ENCODE measurements around the gene ATP6V0C.

DNA sequence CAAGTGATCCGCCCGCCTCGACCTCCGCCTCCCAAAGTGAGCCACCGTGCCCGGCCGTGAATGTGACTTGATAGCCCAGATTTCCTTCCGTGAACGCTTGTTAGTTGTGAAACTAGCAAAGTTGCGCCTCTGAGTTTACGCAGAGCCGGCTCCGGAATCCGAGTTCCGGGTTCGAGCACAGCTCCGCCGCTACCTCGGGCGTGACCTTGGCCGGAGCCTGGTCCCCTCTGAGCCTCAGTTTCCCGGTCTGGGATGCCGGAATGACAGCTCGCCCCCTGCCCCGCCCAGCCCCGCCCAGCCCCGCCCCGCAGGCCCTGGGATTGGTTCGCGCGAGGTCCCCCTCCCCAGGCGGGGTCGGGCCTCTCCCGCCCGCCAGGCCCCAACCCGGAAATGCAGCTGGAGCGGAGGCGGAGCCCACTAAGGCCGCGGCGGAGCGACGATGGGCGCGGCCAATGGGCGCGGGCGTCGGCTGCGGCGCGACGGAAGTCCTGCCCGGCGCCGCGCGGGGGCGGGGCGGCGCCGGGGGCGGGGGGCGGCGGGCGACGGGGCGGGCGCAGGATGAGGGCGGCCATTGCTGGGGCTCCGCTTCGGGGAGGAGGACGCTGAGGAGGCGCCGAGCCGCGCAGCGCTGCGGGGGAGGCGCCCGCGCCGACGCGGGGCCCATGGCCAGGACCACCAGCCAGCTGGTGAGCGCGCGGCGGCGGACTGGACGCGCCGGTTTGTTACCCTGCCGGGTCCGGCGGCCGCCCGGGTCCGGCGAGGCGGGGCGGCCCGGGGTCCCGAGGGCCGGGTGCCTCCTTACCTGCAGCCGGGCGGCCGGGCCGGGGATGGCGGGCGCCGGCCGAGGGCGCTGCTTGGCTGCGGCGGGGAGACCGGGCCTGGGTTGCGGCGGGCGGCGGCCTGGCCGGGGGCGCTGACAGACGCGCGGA is 24.0 kb downstream of the ATP6V0C start, which contains the start of gene PDPK1:
- no peak for TF ChIP-seq GATA2 (IDR thresholded peaks at IDR 0.05; ENCODE audit: low read depth, low read length)
- no peak for TF ChIP-seq GATA3 (IDR thresholded peaks at IDR 0.05; ENCODE audit: low read depth, low read length)

Measured in SH-SY5Y (cell line).